Putamen (tissue), 1 donor: ENCODE measurements around the gene ARF1.

Experiments used
- DNase-seq: peaks from one replicate; pipeline ENCODE4 v3.0.0-alpha.2; 2016; ENCODE audit warnings: low spot score

Gene ARF1

DNA sequence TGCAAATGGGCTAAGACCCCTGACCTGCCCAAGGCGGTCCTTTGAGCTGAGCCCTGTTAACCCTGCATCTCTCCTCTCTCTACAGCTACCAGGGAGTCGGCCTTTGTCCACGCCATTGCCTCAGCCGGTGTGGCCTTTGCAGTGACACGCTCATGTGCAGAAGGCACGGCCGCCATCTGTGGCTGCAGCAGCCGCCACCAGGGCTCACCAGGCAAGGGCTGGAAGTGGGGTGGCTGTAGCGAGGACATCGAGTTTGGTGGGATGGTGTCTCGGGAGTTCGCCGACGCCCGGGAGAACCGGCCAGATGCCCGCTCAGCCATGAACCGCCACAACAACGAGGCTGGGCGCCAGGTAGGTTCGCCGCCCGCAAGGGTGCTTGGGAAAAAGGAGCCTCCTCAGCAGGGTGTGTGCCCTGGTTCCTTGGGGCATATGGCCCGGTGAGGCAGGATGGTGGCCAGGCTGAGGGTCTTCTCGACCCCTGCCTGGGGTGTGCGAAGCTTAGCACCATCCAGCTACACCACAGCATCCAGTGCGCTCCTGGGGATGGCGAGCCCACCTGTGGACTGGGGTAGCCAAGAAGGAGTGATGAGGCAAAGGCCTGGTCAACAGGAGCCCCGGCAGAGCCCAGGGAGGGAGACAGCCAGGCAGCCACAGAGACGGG is 31.8 kb upstream of the ARF1 start:
- no peak for DNase-seq

DNA sequence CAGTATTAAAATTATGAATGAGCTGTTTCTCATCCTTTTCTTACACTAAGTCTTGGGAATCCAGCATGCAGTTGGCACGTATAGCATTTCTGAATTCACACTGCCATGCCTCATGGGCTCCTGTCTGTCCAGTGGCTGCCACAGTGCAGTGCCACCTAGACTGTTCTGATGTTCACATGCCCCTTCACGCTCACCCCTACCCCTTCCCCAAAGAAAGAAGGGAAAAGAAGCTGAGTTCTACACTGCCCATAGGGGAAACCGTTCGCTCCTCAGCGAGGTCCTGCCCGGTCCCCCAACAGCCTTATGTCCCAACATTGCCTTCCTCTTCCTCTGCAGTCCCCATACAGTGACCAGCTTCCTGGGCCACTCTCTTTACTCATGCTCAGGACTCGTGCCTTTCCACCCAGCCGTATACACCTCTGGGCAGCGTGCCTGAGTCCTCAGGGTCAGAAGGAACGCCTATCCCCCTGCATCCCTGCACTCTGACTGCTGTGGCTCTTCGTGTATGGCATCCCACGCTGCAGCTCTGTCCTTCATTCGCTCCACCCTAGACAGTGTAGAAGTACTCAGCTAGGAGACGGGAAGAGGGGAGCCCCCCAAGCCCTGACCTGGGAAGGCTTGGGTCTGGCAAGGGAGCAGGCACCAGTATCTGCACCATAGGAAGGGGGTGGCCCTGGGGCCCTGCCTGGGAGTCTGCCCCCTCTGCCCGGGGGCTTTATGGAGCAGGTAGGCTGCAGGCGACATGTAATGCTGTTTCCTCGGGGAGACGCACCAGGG is 24.1 kb upstream of the ARF1 start:
- no peak for DNase-seq

DNA sequence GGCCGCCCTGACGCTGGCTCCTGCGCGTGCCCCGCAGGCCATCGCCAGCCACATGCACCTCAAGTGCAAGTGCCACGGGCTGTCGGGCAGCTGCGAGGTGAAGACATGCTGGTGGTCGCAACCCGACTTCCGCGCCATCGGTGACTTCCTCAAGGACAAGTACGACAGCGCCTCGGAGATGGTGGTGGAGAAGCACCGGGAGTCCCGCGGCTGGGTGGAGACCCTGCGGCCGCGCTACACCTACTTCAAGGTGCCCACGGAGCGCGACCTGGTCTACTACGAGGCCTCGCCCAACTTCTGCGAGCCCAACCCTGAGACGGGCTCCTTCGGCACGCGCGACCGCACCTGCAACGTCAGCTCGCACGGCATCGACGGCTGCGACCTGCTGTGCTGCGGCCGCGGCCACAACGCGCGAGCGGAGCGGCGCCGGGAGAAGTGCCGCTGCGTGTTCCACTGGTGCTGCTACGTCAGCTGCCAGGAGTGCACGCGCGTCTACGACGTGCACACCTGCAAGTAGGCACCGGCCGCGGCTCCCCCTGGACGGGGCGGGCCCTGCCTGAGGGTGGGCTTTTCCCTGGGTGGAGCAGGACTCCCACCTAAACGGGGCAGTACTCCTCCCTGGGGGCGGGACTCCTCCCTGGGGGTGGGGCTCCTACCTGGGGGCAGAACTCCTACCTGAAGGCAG is 23.4 kb upstream of the ARF1 start:
- no peak for DNase-seq

DNA sequence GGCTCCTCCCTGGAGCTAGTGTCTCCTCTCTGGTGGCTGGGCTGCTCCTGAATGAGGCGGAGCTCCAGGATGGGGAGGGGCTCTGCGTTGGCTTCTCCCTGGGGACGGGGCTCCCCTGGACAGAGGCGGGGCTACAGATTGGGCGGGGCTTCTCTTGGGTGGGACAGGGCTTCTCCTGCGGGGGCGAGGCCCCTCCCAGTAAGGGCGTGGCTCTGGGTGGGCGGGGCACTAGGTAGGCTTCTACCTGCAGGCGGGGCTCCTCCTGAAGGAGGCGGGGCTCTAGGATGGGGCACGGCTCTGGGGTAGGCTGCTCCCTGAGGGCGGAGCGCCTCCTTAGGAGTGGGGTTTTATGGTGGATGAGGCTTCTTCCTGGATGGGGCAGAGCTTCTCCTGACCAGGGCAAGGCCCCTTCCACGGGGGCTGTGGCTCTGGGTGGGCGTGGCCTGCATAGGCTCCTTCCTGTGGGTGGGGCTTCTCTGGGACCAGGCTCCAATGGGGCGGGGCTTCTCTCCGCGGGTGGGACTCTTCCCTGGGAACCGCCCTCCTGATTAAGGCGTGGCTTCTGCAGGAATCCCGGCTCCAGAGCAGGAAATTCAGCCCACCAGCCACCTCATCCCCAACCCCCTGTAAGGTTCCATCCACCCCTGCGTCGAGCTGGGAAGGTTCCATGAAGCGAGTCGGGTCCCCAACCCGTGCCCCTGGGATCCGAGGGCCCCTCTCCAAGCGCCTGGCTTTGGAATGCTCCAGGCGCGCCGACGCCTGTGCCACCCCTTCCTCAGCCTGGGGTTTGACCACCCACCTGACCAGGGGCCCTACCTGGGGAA is 22.7 kb upstream of the ARF1 start:
- no peak for DNase-seq

DNA sequence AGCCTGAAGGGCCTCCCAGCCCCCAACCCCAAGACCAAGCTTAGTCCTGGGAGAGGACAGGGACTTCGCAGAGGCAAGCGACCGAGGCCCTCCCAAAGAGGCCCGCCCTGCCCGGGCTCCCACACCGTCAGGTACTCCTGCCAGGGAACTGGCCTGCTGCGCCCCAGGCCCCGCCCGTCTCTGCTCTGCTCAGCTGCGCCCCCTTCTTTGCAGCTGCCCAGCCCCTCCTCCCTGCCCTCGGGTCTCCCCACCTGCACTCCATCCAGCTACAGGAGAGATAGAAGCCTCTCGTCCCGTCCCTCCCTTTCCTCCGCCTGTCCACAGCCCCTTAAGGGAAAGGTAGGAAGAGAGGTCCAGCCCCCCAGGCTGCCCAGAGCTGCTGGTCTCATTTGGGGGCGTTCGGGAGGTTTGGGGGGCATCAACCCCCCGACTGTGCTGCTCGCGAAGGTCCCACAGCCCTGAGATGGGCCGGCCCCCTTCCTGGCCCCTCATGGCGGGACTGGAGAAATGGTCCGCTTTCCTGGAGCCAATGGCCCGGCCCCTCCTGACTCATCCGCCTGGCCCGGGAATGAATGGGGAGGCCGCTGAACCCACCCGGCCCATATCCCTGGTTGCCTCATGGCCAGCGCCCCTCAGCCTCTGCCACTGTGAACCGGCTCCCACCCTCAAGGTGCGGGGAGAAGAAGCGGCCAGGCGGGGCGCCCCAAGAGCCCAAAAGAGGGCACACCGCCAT is 21.9 kb upstream of the ARF1 start:
- no peak for DNase-seq

DNA sequence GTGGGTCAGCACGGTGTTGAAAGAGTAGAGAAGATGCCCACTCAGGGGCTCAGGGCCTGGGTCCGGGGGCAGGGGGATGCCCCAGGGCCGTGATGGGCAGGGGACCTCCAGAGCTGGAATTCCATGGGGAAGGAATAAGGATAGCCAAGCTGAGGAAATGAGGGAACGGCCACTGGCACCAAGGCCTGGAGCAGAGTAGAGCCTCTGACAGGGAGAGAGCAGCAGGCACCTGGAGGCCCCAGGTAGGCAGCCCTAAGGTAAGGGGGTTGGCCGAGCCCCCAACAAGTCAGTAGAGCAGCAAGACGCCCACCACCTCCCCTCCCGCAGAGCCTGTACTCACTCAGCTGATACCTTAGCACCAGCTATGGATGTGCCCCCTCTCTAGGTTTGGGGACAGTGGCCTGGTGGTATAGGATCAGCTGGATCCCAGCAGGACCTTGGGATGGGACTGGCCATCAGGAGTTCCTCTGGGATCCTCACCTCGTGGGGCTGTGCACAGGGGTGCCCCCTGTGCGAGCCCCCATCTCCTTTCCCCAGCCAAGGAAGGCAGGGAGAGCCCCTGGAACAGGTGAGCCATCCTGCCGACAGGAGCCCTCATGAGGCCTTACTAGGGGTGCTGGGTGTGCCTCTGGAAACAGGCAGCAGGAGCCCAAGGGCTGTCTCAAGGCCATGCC is 21.0 kb upstream of the ARF1 start:
- DNase-seq = no peak

DNA sequence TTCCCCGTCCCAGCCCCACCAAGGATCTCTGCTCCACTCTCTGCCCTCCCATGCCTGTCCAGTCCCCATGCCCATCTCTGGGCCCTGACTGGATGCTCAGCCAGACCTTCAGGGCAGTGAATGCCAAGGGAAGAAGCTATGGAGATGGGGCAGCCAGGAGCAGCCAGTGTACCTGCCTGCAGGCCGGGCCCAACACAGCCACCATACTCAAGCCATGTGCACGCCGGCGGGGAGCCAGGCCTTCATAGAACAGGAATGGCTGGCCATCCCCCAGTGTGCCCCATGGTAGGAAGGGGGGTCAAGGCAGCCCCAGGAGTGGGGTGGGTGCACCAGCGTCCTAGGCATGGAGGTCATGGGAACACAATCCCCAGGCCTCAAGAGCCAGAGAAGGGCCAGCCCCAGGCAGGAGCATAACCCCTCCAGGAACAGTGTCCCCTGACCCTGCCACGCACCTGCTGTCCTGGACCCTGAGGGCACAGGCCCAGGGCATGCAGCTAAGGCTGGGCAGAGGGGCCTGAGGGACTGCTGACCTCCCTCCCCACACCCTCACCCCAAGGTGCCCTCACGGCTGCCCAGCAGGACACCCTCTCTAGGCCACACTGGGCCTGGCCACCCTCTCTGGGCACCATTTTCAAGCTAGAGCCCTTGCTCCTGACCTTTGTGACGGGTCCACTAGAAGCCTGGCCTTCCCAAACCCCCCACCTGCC is 20.3 kb upstream of the ARF1 start:
- no peak for DNase-seq

DNA sequence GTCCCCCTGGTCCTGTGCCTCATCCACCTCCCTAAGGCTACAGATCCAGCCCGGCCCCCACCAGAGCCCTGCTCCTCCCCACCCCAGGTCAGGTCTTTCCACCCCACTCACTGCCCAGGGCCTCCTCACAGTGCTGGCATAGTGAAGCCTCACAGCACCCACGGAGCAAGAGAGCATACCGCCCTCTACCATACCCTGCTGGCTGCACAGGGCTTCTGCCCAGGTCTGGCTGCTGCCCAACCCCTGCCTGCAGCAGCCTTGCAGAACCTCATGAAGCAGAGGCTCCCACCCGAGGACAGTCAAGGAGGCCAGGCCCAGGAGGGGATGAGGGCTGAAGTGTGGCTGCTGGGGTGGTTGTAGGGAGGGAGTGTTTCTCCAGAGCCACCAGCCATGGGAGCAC is 19.7 kb upstream of the ARF1 start:
- no peak for DNase-seq

DNA sequence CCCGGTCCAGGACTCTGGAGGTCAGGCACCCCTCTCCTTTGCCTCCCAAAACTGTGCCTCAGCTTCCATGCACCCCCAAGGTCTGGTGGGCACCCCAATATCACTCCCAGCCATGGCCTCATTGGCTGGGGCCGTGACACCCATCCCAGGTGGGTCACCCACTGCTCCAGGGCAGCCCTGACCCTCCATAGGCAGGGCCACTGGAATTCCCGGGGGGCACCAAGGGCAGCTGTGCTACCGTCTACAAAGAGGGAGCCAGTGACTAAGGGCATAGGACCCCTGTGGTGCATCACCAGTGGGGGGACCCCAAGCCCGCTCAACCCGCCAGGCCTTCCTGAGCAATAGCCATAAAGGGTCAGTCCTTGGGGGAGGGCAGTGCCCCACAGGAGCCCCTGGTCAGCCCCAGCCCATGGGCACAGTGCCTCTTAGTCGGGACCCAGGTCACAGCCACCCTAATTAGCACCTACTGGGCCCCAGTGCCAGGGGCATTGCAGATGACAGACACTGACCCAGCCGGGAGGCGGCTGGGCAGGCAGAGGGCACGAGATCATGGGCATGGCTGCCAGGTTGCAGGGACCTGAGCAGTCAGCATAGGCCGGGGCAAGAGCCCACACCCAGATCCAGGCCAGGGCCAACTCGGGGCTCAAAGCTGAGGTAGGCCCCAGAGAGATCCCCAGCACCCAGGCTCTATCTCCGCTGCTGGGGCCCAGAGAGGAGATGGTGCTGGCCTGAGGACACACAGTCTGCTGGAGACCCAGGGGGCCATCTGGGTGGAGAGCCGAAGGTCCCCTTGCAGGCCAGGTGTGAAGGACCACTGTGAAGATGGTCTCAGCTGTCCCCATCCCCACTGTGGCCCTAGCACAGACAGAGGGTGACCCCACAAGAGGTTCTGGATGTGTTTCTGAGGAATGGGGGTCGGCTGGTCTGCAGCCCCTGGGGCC is 19.0 kb upstream of the ARF1 start:
- no peak for DNase-seq

DNA sequence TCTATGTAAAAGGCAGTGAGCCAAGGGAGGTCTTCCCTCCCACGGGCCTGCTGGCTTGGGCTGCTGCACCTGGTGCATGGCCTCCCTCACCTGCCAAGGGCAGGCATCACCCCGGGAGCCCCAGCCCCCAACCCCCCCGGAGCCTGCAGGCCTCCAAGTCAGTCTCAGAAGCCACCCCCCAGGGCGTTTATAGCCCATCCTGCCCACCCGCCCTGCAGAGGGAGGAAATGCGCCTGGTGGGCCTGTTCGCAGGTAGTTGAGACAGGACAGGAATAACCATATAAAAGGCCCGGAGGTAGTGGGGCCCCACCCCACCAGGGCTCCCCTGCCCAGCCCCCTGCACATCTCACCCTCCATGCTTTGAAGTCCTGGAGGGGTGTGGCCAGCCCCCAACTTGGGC is 18.2 kb upstream of the ARF1 start:
- no peak for DNase-seq

DNA sequence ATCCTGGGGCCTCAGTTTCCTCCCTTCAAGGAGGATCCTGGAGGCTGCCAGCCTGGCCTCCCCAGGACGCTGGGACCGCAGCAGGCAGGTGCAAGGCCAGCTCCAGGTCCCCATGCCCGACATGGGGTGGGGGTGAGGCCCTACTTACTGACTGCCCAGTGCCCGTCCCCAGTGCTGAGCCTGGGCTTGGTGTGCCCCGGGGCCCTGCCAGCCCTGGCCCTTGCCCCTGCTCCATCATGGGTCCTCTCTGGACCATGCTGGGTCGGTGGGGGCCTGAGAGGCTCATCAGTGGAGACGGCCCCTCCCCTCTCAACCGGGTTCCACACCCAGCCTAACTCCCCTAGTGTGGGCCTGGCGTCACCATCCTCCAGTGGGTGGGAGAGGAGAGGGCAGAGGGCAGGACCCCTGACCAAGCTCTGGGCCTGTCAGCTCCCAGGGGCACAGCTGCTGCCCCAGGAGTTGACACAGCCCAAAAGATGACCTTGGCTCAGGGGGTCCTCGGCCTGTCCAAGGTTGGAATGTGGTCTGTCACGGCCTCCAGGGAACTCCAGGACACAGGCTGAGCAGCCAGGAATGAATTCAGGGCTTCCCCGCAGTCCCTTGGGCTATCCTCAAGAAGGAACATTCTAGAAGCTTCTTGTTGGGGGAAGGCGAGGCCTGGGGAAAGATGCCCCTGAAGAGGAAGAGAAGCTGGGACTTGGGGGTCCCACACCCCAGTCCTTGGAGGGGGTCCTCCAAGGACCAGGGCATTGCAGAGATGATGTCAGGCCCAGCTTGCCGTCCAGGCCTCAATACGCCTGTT is 17.6 kb upstream of the ARF1 start:
- no peak for DNase-seq

DNA sequence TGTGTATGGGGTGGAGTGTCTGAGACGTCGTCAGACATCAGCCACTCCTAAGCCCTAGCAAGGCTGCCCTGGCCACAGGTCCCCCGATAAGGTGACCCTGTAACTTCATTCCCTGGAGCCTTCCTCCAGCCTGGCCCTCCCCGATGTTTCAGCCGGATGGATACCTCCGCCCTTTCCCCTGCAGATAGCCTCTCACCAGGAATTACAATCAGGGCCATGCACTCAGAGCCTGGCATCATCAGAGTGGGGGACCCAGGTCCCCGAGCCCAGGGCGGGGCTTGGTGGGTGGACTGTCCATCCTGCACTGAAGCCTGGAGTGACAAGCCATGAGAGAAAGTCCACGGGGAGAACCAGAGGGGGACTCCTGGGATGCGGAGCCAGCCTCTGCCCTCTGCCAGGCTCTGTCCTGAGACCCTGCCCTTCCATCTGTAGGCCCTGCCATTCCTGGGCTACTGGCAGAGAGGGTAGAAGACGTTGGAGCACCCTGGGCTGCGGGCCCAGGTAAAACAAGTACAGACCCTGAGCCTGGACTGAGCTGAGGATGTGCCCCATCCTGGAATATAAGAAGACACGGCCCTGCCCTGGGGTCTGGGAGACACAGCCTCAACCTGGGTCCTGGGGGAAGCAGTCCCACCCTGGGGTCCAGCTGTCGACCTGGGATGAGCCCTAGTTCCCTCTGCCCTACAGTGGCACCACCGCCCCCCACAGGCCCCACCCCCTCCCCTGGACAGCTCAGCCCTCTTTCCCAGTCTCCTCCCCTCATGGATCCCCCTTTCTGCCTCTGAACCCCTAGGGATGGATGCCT is 16.8 kb upstream of the ARF1 start:
- no peak for DNase-seq

DNA sequence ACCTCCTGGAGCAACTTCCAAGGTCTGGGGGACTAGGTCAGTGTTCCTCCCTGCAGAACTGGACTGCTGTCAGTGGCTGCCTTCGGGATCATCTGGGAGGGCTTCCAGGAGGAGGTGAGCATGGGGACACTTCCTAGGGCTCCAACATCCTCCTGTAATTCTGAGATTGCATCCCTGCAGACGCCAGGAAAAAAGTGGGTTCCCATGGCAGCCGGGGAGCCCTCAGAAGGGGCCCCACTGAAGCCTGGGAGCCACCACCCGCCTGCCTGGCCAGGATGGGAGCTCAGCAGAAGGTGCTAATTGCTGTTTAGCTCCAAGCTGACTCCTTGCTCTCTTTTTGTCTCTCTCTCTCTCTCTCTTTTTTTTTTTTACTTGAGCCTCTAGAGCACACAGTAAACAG is 16.1 kb upstream of the ARF1 start:
- DNase-seq = no peak

DNA sequence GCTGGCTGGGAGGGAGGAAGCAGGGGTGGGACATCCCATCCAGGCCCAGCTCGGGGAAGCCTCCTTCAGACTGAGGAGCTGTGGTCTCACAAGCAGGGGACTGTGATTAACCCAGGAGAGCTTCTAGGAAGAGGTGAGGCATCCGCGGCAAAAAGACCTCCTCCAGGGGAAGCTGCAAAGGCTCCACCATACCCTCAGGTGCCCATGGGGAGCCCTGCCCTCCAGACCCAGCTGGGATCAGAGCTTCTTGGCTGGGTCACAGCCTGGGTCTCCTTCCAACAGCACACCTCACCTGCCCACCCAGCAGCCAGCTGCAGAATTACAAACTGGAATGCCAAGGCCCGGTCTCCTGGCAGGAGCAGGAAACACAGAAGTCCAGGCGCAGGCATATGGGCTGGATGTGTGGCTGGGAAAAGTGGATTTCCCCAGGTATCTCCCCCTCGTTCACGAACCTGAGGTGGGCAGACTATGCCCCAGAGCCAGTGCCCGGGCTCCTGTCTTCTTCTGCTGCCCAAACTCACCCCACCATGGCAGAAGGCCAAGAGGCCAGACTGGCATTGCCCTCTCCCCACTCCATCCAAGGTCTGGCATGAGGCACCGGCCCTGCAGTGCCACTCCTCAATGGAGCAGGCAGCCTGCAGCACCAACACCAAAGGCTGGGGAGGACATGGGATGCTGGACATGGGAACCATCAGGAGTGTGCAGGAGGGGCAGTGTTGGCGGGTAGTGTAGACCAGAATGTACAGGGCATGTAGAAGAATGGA is 15.4 kb upstream of the ARF1 start:
- no peak for DNase-seq

DNA sequence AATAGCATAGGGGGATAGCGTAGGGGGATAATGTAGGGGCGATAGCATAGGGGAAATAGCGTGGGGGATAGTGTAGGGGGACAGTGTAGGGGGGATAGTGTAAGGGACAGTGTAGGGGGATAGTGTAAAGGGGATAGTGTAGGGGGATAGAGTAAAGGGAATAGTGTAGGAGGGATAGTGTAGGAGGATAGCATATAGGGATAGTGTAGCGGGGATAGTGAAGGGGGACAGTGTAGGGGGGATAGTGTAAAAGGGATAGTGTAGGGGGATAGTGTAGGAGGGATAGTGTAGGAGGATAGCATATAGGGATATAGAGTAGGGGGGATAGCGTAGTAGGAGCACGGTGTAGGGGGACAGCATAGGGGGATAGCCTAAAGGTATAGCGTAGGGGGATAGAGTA is 14.1 kb upstream of the ARF1 start:
- DNase-seq = no peak

DNA sequence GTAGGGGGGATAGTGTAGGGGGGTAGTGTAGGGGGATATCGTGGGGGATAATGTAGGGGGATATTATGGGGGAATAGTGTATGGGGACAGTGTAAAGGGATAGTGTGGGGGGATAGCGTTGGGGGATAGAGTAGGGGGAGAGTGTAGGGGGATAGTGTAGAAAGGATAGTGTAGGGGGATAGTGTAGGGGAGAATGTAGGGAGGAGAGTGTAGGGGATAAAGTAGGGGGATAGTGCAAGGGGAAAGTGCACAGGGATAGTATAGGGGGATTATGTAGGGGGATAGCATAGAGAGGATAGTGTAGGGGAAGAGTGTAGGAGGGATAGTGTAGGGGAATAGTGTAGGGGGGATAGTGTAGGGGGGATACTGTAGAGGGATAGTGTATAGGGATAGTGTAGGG is 12.3 kb upstream of the ARF1 start:
- DNase-seq = no peak

DNA sequence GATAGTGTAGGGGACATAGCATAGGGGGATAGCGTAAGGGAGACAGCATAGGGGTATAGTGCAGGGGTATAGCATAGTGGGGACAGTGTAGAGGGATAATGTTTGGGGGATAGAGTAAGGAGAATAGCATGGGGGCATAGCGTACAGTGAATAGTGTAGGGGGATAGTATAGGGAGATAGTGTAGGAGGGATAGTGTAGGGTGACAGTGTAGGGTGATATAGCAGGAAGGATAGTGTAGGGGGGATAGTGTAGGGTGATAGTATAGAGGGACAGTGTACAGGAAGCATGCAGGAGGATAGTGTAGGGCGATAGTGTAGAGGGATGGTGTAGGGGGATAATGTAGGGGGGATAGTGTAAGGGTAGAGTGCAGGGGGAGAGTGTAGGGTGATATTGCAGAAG is 11.7 kb upstream of the ARF1 start:
- no peak for DNase-seq
